Measurements from ENCODE around the gene FCN2. TPM values are rescaled to one million over a fixed set of nuclear protein-coding genes. Genes with fewer than 3 reads are reported as not detected.

Gene FCN2
- total and polyA plus RNA-seq, 4 donors, result 0.20 to 0.22 TPM; not detected in 2

- Histone ChIP-seq H3K27ac (ENCODE audit: low read depth in 1 of 2, low read length in 1 of 2) (no peak overlapping the region), H3K4me1 (ENCODE audit: control insufficient read depth in 5 of 5, insufficient read depth in 5 of 5, low read length in 5 of 5) (no peaks in the 10 kb centered on the region), H3K4me3 (no peak overlapping the region), H3K36me3 (ENCODE audit: control insufficient read depth in 4 of 4, insufficient read depth in 4 of 4, low read length in 4 of 4) (peaks cover 0 to 24% (median 9%) of the 10 kb centered on the region in 4 donors), H3K27me3 (ENCODE audit: control insufficient read depth in 3 of 3, insufficient read depth in 3 of 3, low read length in 2 of 3) (no peaks in the 10 kb centered on the region), H3K9ac (ENCODE audit: insufficient read depth in 1 of 2, low read length in 2 of 2) (no peak overlapping the region), H3K9me3 (ENCODE audit: control insufficient read depth in 4 of 4, insufficient read depth in 3 of 4, low read length in 3 of 4) (peaks cover 0 to 3% (median 0%) of the 10 kb centered on the region in 4 donors)
- WGBS, 2 donors, result 89 to 95% methylated on average over 16 of the region's 16 CpGs
- DNase-seq (no peak), ATAC-seq (ENCODE audit: insufficient read depth, low FRiP score) (no peak)
- TF ChIP-seq, protein P1, sequence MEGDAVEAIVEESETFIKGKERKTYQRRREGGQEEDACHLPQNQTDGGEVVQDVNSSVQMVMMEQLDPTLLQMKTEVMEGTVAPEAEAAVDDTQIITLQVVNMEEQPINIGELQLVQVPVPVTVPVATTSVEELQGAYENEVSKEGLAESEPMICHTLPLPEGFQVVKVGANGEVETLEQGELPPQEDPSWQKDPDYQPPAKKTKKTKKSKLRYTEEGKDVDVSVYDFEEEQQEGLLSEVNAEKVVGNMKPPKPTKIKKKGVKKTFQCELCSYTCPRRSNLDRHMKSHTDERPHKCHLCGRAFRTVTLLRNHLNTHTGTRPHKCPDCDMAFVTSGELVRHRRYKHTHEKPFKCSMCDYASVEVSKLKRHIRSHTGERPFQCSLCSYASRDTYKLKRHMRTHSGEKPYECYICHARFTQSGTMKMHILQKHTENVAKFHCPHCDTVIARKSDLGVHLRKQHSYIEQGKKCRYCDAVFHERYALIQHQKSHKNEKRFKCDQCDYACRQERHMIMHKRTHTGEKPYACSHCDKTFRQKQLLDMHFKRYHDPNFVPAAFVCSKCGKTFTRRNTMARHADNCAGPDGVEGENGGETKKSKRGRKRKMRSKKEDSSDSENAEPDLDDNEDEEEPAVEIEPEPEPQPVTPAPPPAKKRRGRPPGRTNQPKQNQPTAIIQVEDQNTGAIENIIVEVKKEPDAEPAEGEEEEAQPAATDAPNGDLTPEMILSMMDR (IDR thresholded peaks at IDR 0.05; ENCODE audit: control extremely low read depth, extremely low read depth), result no peak
Observed at GRCh38 chr9:134835448-134835847, 45.2 kb upstream of the FCN2 start.

- DNase-seq (no peak), ATAC-seq (ENCODE audit: insufficient read depth, low FRiP score) (no peak)
- H3K4me1 ChIP-seq (ENCODE audit: control insufficient read depth in 5 of 5, insufficient read depth in 5 of 5, low read length in 5 of 5), result no peaks in the 10 kb centered on the region
- no peak overlapping the region for H3K4me3 ChIP-seq
- peaks cover 0 to 24% (median 8%) of the 10 kb centered on the region in 4 donors for H3K36me3 ChIP-seq (ENCODE audit: control insufficient read depth in 4 of 4, insufficient read depth in 4 of 4, low read length in 4 of 4)
- 85 to 90% methylated on average over 13 of the region's 13 CpGs for WGBS, 2 donors
- no peak overlapping the region for H3K9ac ChIP-seq (ENCODE audit: insufficient read depth in 1 of 2, low read length in 2 of 2)
- peaks cover 0 to 3% (median 0%) of the 10 kb centered on the region in 4 donors for H3K9me3 ChIP-seq (ENCODE audit: control insufficient read depth in 4 of 4, insufficient read depth in 3 of 4, low read length in 3 of 4)
- no peaks in the 10 kb centered on the region for H3K27me3 ChIP-seq (ENCODE audit: control insufficient read depth in 3 of 3, insufficient read depth in 3 of 3, low read length in 2 of 3)
- H3K27ac ChIP-seq (ENCODE audit: low read depth in 1 of 2, low read length in 1 of 2), result no peak overlapping the region
- TF ChIP-seq, protein P1 (IDR thresholded peaks at IDR 0.05; ENCODE audit: control extremely low read depth, extremely low read depth), result no peak
Observed at GRCh38 chr9:134835987-134836386, 44.6 kb upstream of the FCN2 start.

- no peak overlapping the region for H3K9ac ChIP-seq (ENCODE audit: insufficient read depth in 1 of 2, low read length in 2 of 2)
- H3K9me3 ChIP-seq (ENCODE audit: control insufficient read depth in 4 of 4, insufficient read depth in 3 of 4, low read length in 3 of 4), result peaks cover 0 to 3% (median 0%) of the 10 kb centered on the region in 4 donors
- no peaks in the 10 kb centered on the region for H3K27me3 ChIP-seq (ENCODE audit: control insufficient read depth in 3 of 3, insufficient read depth in 3 of 3, low read length in 2 of 3)
- TF ChIP-seq, protein P1 (IDR thresholded peaks at IDR 0.05; ENCODE audit: control extremely low read depth, extremely low read depth), result no peak
- H3K36me3 ChIP-seq (ENCODE audit: control insufficient read depth in 4 of 4, insufficient read depth in 4 of 4, low read length in 4 of 4), result peaks cover 0 to 29% (median 7%) of the 10 kb centered on the region in 4 donors
- no peak for DNase-seq
- H3K4me1 ChIP-seq (ENCODE audit: control insufficient read depth in 5 of 5, insufficient read depth in 5 of 5, low read length in 5 of 5), result no peaks in the 10 kb centered on the region
- no peak for ATAC-seq (ENCODE audit: insufficient read depth, low FRiP score)
- no peak overlapping the region for H3K4me3 ChIP-seq
- 91 to 93% methylated on average over 19 of the region's 19 CpGs for WGBS, 2 donors
- H3K27ac ChIP-seq (ENCODE audit: low read depth in 1 of 2, low read length in 1 of 2), result no peak overlapping the region
Observed at GRCh38 chr9:134836406-134836970, 44.1 kb upstream of the FCN2 start.

GRCh38 chr9:134837529-134837928 is 43.1 kb upstream of the FCN2 start:
- TF ChIP-seq, protein P1 (IDR thresholded peaks at IDR 0.05; ENCODE audit: control extremely low read depth, extremely low read depth), result no peak
- no peaks in the 10 kb centered on the region for H3K27me3 ChIP-seq (ENCODE audit: control insufficient read depth in 3 of 3, insufficient read depth in 3 of 3, low read length in 2 of 3)
- H3K9me3 ChIP-seq (ENCODE audit: control insufficient read depth in 4 of 4, insufficient read depth in 3 of 4, low read length in 3 of 4), result peaks cover 0 to 3% (median 0%) of the 10 kb centered on the region in 4 donors
- H3K36me3 ChIP-seq (ENCODE audit: control insufficient read depth in 4 of 4, insufficient read depth in 4 of 4, low read length in 4 of 4), result peaks cover 0 to 30% (median 7%) of the 10 kb centered on the region in 4 donors
- no peak overlapping the region for H3K9ac ChIP-seq (ENCODE audit: insufficient read depth in 1 of 2, low read length in 2 of 2)
- H3K4me3 ChIP-seq, result no peak overlapping the region
- no peaks in the 10 kb centered on the region for H3K4me1 ChIP-seq (ENCODE audit: control insufficient read depth in 5 of 5, insufficient read depth in 5 of 5, low read length in 5 of 5)
- 93 to 96% methylated on average over 12 of the region's 12 CpGs for WGBS, 2 donors
- H3K27ac ChIP-seq (ENCODE audit: low read depth in 1 of 2, low read length in 1 of 2), result no peak overlapping the region
- no peak for ATAC-seq (ENCODE audit: insufficient read depth, low FRiP score)
- DNase-seq, result no peak

All from lung (tissue), 12 donors.